NCI-H187 treated with DMSO at 0.1 percent for 48 hours (cell line): ENCODE data around the gene ACBD5.

Source experiments
- DNase-seq: peaks from one replicate; lab custom pipeline; 2025; lab: John Stamatoyannopoulos, UW

ACBD5 gene

GRCh38 chr10:27150261-27150660 lies 90.3 kb downstream of the ACBD5 start:
- DNase-seq = no peak

DNA sequence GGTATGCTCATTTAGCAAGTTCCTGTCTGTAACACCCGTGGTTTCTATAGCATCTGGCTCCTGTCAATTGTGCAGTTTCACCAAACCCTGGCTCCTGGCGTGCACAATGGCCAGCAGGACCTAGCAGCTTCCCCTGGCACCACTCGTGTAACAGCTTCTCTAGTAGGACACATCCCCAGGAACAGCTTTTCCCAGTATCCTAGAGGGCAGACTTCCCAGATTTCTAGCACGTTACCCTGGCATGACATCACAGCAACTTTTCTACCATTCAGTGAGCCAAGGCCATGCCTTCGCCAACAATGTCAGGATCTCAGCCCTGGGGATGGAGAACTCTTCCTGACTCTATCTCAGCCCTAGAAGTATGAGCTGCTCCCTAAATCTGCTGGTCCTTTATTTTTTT lies 92.9 kb downstream of the ACBD5 start:
- no peak for DNase-seq

DNA sequence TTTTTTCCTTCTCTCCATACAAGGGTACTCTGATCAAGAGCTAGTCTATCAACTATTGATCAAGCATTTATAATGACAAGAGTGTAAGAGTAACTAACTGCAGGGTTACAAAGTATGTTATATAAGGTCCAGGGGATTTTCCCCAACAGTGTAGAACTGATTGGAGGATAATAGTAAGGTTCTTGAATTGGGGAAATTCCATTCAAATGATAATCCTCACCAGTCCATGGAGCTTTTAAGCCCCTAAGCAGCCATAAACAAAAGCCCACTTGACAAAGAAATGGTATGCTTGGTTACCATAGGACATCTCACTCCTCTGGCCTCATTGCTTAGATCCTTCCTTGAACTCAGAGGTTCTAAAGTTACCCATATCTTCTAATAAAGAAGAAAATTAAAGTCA lies 94.7 kb downstream of the ACBD5 start:
- DNase-seq = no peak
